Activated CD8-positive, alpha-beta memory T cell treated with anti-CD3 and anti-CD28 coated beads for 48 hours (primary cell): ENCODE data around the gene LIPK.
"Not testable (repeated sequence)": the region's sequence is repeated elsewhere in the genome, so short reads cannot be mapped to it uniquely, and the experiment has no call there.

Experiments used
- DNase-seq, 3 experiments: peaks; one replicate each; pipeline ENCODE4 v3.0.0-alpha.2; 2020; ENCODE audit warnings: low read depth in 2 of 3, low spot score in 2 of 3

Gene LIPK

GRCh38 chr10:88705958-88706357 lies at the start of gene LIPK:
TSS of gene LIPK (plus strand) at chr10:88706249. CDS start at chr10:88724544, 18,295 bp downstream.
- DNase-seq: no peak

- DNase-seq: no peak
These were observed 48.1 kb upstream of the LIPK start for GRCh38 chr10:88657901-88658300.

GRCh38 chr10:88659725-88660597 lies 46.1 kb upstream of the LIPK start:
- DNase-seq: no peak

DNA sequence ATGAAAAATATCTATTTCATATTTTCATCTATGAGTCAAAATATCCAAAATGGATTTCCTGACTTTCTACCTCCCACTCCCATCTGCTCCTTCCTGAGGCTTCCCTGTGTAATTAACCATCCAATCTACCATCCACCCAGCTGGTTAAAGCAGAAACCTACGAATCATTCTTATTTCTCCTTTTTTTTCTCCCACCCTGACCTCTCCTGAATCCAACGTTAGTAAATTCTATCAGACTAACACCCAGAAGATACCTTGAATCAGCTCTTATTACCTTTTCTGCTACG lies 45.5 kb upstream of the LIPK start:
- DNase-seq: no peak

GRCh38 chr10:88661018-88661417 lies 45.0 kb upstream of the LIPK start:
- DNase-seq: no peak

- no peak for DNase-seq
These were observed 44.5 kb upstream of the LIPK start for GRCh38 chr10:88661577-88661976.

DNA sequence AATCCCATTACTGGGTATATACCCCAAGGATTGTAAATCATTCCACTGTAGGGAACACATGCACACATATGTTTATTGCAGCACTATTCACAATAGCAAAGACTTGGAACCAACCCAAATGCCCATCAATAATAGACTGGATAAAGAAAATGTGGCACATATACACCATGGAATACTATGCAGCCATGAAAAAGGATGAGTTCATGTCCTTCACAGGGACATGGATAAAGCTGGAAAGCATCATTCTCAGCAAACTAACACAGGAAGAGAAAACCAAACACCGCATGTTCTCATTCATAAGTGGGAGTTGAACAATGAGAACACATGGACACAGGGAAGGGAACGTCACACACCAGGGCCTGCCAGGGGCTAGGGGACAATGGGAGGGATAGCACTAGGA lies 42.9 kb upstream of the LIPK start:
- not testable (repeated sequence) for DNase-seq

DNA sequence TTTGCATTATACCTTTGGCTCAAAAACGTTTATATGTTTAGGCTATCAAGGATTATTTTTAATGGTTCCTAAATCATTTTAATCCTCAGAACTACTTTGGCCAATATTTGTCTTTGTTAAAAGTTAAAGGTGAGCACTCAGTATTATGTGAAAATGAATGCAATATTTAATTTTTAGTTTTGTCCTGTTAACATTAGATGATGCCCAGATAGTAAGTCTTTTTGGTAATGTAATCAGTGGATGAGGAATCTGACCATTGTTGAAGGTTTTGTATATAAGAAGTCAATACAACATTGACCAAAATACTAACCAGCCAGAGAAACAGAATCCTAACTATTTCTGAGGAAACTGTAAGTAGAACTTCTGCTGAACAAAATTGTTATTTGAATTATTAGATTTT lies 41.9 kb upstream of the LIPK start, which contains the start of gene LIPF:
TSS of gene LIPF (plus strand) at position 301 of the 400 bp plus-strand sequence. CDS start 2,856 bp downstream, outside the sequence.
- no peak for DNase-seq

DNA sequence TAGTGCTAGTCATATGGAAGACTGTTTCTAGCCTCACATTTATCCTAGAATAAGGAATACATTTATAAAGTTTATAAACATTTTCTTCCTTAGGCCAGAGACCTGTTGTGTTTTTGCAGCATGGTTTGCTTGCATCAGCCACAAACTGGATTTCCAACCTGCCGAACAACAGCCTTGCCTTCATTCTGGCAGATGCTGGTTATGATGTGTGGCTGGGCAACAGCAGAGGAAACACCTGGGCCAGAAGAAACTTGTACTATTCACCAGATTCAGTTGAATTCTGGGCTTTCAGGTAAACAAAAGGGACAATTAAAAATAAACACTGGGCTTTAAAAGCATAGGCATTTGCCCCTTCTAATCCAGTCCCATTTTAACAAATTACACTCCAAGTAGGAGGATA lies 37.6 kb upstream of the LIPK start:
- DNase-seq: no peak

DNA sequence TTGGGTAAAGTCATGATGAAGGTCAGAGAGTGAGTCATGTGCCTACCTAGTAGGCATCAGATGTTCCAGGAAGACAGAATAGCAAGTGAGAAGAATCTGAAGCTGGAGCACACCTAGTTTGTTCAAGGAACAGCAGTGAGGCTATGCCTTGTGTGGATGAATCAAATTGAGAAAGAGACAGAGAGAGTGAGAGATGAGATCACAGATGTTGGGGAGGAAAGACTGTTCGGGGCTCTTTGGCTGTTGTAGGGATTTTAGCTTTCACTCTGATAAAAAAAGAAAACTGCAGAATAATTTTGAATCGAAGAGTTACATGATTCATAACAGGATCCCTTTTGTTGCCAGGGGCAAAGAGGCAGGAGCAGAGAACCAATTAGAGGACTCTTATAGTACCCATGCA lies 35.6 kb upstream of the LIPK start:
- DNase-seq: no peak

- DNase-seq: no peak
These were observed 34.0 kb upstream of the LIPK start for GRCh38 chr10:88672041-88672440.

GRCh38 chr10:88676283-88677060 lies 29.6 kb upstream of the LIPK start:
- no peak for DNase-seq

DNA sequence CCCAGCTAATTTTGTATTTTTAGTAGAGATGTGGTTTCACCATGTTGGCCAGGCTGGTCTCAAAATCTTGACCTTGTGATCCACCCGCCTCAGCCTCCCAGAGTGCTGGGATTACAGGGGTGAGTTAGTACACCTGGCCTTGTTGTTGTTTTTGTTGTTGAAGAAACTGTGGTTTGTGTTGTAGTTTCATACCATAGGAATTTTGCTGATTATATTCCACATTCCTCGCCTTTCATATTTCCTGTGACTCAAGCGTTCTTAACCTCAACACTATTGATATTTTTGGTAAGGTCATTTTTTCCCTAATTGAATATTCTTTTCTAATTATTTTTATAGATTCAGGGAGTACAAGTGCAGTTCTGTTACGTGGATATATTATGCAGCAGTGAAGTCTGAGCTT lies 25.1 kb upstream of the LIPK start:
- DNase-seq: no peak

DNA sequence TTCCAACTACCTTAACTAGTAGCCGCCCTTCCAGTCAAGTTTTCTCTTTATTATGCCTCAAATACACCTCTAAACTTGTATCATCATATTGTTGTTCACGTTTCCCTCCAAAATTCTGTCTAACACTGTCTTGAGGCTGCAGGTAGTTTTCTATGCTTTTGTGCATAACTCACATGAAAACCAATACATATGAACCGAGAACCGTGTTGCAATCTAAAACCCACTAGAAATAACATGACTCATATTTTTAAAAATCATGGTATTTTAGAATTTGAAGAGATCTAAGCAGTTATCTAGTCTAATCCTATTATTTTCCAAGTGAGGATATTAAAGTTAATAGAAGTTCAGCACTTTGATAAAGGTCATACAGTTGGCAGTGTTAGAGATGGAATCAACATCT lies 23.6 kb upstream of the LIPK start:
- no peak for DNase-seq

DNA sequence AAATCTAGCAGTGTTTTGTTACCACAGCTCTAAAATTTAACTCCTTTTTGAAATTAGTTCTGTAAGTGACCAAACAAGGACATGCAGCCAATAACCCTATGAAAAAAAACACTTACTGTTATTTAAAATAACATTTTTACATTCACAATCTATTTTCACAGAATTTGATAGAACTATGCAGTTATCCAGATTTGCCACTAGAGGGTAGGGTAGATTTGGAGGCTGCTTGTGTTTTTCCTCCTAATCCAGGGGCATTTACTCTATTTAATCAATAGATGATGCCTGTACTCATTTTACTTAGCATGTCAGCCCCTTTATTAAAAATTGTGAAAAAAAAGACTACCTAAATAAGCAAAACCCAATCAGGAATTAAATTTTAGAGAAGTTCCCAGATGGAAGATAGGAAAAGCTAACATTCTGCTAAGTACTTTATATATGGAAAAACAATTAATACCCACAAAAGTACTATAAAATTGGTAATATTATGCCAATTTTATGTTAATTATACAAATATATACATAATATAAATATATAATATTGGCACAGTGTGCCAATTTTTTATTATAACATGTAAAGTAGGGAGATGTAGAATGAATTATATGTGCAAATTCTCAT lies 18.1 kb upstream of the LIPK start:
- no peak for DNase-seq

GRCh38 chr10:88689366-88689765 lies 16.7 kb upstream of the LIPK start:
- DNase-seq: no peak

DNA sequence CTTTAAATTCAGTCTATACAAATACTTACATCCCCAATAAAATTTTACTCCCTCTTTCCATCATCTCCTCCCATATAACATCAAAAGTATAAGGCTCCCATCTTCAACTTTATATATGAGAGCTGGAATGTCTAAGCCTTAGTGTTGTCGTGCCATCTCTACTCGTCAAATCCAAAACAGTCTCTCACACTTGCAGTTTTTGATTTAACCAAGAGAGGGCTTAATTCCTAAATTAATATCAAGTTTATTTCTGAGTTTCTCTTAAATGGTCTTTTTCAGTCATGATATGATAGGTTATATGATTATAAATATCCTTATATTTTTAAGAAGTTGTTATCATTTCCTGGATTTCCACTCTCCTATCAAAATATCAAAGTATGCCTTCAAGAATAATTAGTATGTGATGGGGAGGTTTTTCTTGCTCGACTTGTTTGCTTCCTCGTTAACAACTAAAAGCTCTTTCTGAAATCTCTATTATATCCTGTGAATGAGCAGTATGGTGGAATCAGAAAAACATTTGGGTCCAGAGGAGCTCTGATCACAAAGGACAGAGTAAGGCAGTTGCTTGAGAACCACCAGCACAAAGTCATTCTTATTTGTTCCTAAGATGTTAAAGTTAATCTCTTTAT lies 12.5 kb upstream of the LIPK start:
- no peak for DNase-seq

GRCh38 chr10:88702848-88703597 lies 3.0 kb upstream of the LIPK start:
- no peak for DNase-seq

GRCh38 chr10:88707429-88708155 lies 1.5 kb downstream of the LIPK start:
- no peak for DNase-seq

- not testable (repeated sequence) for DNase-seq
These were observed 3.3 kb downstream of the LIPK start for GRCh38 chr10:88709361-88709760.
